Muscle layer of colon (tissue), 2 donors: ENCODE results near the gene MYO3B.
"Not testable (repeated sequence)": the region's sequence is repeated elsewhere in the genome, so short reads cannot be mapped to it uniquely, and the experiment has no call there.

Source experiments
- H3K27ac ChIP-seq: one replicate; pipeline ENCODE4 v1.7.0; 2013; ENCODE audit warnings: low read depth, mild to moderate bottlenecking, low read length, moderate library complexity
- H3K27me3 ChIP-seq, 2 donors: one replicate each; pipeline ENCODE4 v1.7.0; 2013; ENCODE audit warnings: low read length in 2 of 2, mild to moderate bottlenecking in 2 of 2; ENCODE audit not compliant: insufficient read depth in 2 of 2, control insufficient read depth in 1 of 2
- H3K36me3 ChIP-seq: one replicate; pipeline ENCODE4 v1.7.0; 2013; ENCODE audit warnings: mild to moderate bottlenecking, low read length; ENCODE audit not compliant: insufficient read depth
- H3K4me1 ChIP-seq: one replicate; pipeline ENCODE4 v1.7.0; 2013; ENCODE audit warnings: mild to moderate bottlenecking, low read length; ENCODE audit not compliant: insufficient read depth
- H3K4me3 ChIP-seq, 2 donors: one replicate each; pipeline ENCODE4 v1.7.0; 2013; ENCODE audit warnings: low read length in 2 of 2, low read depth in 1 of 2, mild to moderate bottlenecking in 1 of 2, moderate library complexity in 1 of 2
- H3K9ac ChIP-seq: one replicate; pipeline ENCODE4 v1.7.0; 2013; ENCODE audit warnings: low read length
- H3K9me3 ChIP-seq: one replicate; pipeline ENCODE4 v1.7.0; 2013; ENCODE audit warnings: mild to moderate bottlenecking, low read length
- donor health status: abdominal sarcoma.
- donor health status: Adenocarcinoma of cecum.

MYO3B gene

GRCh38 chr2:170254293-170254732 is 76.4 kb downstream of the MYO3B start:
- H3K27ac ChIP-seq: no peak overlapping the region
- no peaks in the 10 kb centered on the region for H3K4me1 ChIP-seq
- H3K36me3 ChIP-seq: no peaks in the 10 kb centered on the region
- no peaks in the 10 kb centered on the region for H3K9me3 ChIP-seq
- H3K4me3 ChIP-seq: no peak overlapping the region
- H3K9ac ChIP-seq: no peak overlapping the region
- no peaks in the 10 kb centered on the region for H3K27me3 ChIP-seq

- H3K9ac ChIP-seq: no peak overlapping the region
- H3K4me3 ChIP-seq: no peak overlapping the region
- no peaks in the 10 kb centered on the region for H3K9me3 ChIP-seq
- H3K36me3 ChIP-seq: no peaks in the 10 kb centered on the region
- no peaks in the 10 kb centered on the region for H3K27me3 ChIP-seq
- no peak overlapping the region for H3K27ac ChIP-seq
- H3K4me1 ChIP-seq: no peaks in the 10 kb centered on the region
These were observed 77.2 kb downstream of the MYO3B start for GRCh38 chr2:170255137-170255536.

DNA sequence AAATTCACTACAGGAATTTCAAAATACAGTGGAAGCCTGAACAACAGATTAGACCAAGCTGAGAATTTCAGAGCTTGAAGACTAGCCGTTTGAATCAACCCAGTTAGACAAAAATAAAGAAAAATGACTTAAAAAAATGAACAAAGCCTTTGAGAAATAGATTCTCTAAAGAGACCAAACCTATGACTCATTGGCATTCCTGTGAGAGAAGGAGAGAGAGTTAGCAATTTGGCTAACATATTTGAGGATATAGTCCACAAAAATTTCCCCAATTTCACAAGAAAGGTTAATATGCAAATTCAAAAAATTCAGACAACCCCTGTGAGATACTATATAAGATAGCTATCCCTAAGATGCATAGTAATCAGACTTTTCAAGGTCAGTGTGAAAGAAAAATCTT is 78.0 kb downstream of the MYO3B start:
- Histone ChIP-seq H3K36me3 (no peaks in the 10 kb centered on the region), H3K9ac (no peak overlapping the region), H3K9me3 (no peaks in the 10 kb centered on the region), H3K27ac (no peak overlapping the region), H3K4me3 (no peak overlapping the region), H3K4me1 (no peaks in the 10 kb centered on the region), H3K27me3 (no peaks in the 10 kb centered on the region)

DNA sequence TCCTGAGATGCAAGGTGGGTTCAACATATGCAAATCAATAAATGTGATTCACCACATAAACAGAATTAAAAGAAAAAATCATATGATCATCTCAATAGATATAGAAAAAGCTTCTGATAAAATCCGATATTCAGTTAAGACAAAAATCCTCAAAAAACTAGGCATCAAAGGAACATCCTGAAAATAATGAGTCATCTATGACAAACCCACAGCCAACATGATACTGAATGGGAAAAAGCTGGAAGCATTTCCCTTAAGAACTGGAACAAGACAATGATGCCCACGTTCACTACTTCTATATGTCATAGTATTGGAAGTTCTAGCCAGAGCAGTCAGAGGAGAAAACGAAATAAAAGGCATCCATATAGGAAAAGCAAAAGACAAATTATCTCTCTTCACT is 80.4 kb downstream of the MYO3B start:
- H3K36me3 ChIP-seq: no peaks in the 10 kb centered on the region
- no peak overlapping the region for H3K27ac ChIP-seq
- no peaks in the 10 kb centered on the region for H3K27me3 ChIP-seq
- no peak overlapping the region for H3K4me3 ChIP-seq
- no peaks in the 10 kb centered on the region for H3K4me1 ChIP-seq
- H3K9ac ChIP-seq: no peak overlapping the region
- no peaks in the 10 kb centered on the region for H3K9me3 ChIP-seq

DNA sequence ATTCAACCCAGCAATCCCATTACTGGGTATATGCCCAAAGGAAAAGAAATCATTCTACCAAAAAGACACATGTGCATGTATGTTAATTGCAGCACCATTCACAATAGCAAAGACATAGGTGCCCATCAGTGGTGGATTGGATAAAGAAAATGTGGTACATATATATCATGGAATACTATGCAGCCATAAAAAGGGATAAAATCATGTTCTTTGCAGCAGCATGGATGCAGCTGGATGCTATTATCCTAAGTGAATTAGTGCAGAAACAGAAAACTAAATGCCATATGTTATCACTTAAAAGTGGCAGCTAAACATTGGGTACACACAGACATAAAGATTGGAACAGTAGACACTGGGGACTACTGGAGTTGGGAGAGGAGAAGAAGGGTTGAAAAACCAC is 82.2 kb downstream of the MYO3B start:
- no peak overlapping the region for H3K4me3 ChIP-seq

DNA sequence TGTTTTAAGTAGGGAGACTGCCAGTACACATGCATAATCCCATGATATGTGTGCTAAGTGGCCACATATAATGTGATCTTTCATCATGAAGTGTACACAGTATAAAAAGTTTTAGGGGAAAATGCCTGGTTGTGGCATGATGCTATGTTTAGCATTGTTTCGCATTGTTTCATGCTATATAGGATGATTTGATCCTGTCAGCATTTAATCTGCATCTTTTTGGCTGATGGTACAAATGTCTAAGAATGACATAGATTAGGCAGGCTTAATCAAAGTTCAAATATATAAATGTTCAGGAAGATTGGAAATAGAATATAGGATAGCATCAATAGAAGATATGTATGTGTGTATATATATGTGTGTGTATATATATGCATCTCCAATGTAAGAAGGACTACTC is 83.6 kb downstream of the MYO3B start:
- no peaks in the 10 kb centered on the region for H3K27me3 ChIP-seq
- H3K4me1 ChIP-seq: no peaks in the 10 kb centered on the region
- H3K9ac ChIP-seq: no peak overlapping the region
- H3K9me3 ChIP-seq: no peaks in the 10 kb centered on the region
- no peaks in the 10 kb centered on the region for H3K36me3 ChIP-seq
- H3K27ac ChIP-seq: no peak overlapping the region
- H3K4me3 ChIP-seq: no peak overlapping the region

More for the DNA sequence above, 82.2 kb downstream of the MYO3B start:
- no peaks in the 10 kb centered on the region for H3K4me1 ChIP-seq
- H3K9me3 ChIP-seq: no peaks in the 10 kb centered on the region
- no peak overlapping the region for H3K27ac ChIP-seq
- H3K36me3 ChIP-seq: no peaks in the 10 kb centered on the region
- no peak overlapping the region for H3K9ac ChIP-seq
- H3K27me3 ChIP-seq: no peaks in the 10 kb centered on the region

GRCh38 chr2:170262343-170262742 is 84.4 kb downstream of the MYO3B start:
- Histone ChIP-seq H3K27me3 (no peaks in the 10 kb centered on the region), H3K36me3 (no peaks in the 10 kb centered on the region), H3K9me3 (no peaks in the 10 kb centered on the region), H3K4me3 (no peak overlapping the region), H3K9ac (no peak overlapping the region), H3K4me1 (no peaks in the 10 kb centered on the region), H3K27ac (no peak overlapping the region)

GRCh38 chr2:170262806-170263205 is 84.9 kb downstream of the MYO3B start:
- no peaks in the 10 kb centered on the region for H3K9me3 ChIP-seq
- H3K9ac ChIP-seq: no peak overlapping the region
- H3K4me1 ChIP-seq: no peaks in the 10 kb centered on the region
- no peaks in the 10 kb centered on the region for H3K27me3 ChIP-seq
- no peaks in the 10 kb centered on the region for H3K36me3 ChIP-seq
- H3K27ac ChIP-seq: no peak overlapping the region
- H3K4me3 ChIP-seq: no peak overlapping the region

DNA sequence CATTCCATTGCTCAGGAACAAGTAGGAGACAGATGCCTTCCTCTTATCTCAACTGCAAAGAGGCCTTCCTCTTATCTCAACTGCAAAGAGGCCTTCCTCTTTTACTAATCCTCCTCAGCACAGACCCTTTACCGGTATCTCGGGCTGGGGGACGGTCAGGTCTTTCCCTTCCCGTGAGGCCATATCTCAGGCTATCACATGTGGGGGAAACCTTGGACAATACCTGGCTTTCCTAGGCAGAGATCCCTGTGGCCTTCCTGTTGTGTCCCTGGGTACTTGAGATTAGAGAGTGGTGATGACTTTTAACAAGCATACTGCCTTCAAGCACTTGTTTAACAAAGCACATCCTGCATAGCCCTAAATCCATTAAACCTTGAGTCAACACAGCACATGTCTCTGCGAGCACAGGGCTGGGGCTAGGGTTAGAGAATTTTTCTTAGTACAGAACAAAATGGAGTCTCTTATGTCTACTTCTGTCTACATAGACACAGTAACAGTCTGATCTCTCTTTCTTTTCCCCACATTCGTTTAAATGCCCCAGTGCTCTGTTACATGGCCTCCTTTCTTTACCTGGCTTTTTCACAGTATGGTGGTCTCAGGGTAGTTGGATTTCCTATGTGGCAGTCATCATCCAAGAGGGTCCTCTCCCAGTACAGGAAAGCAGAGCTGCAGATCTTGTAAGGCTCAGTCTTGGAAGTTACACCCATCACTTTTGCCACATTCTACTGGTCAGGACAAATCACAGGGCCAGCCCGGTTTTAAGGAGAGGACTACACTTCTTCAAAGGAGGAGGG is 86.0 kb downstream of the MYO3B start:
- H3K27ac ChIP-seq, H3K9ac ChIP-seq, H3K9me3 ChIP-seq, H3K36me3 ChIP-seq, H3K4me3 ChIP-seq, H3K27me3 ChIP-seq, H3K4me1 ChIP-seq: not testable (repeated sequence)

DNA sequence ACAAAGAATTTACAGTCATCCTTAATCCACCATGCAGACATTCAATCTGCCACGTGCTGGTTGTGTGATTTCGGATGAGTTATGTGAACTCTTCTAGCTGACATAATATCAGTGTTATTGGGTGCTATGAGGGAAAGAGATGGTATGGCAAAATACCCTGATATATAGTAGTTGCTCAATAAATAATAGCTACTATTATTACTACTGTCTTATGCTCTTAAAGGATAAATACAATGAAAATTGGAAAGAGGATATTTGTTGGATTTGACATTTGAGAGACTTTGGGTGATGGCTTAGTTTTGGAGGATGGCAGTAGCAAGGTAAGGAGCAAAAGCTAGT is 86.5 kb downstream of the MYO3B start:
- Histone ChIP-seq H3K9ac (no peak overlapping the region), H3K4me3 (no peak overlapping the region), H3K9me3 (no peaks in the 10 kb centered on the region), H3K27me3 (no peaks in the 10 kb centered on the region), H3K36me3 (no peaks in the 10 kb centered on the region), H3K27ac (no peak overlapping the region), H3K4me1 (no peaks in the 10 kb centered on the region)

- Histone ChIP-seq H3K27me3 (no peaks in the 10 kb centered on the region), H3K36me3 (no peaks in the 10 kb centered on the region), H3K4me1 (no peaks in the 10 kb centered on the region)
These were observed 86.9 kb downstream of the MYO3B start for GRCh38 chr2:170264865-170265264.

DNA sequence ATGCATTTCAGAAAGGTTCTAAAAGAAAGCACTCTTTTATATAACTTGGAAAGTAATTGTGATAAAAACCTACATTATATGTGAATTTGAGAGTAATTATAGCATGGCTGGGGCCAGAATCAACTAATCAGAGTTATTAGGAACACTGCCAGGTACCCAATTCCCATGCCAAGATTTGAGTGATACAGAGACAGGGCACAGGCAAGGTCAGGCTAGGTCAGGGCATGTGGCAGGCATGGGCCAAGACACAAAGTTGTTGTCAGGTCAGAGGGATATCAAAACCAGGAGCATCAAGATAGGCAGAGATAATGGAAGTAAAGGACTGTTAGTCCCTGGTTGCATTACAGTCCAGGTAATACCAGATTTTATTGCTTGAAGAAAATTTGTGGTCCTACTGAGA is 87.4 kb downstream of the MYO3B start:
- H3K9ac ChIP-seq: no peak overlapping the region
- no peaks in the 10 kb centered on the region for H3K36me3 ChIP-seq
- no peaks in the 10 kb centered on the region for H3K27me3 ChIP-seq
- H3K4me1 ChIP-seq: no peaks in the 10 kb centered on the region
- H3K27ac ChIP-seq: no peak overlapping the region
- no peak overlapping the region for H3K4me3 ChIP-seq
- no peaks in the 10 kb centered on the region for H3K9me3 ChIP-seq

More at GRCh38 chr2:170264865-170265264, 86.9 kb downstream of the MYO3B start:
- Histone ChIP-seq H3K27ac (no peak overlapping the region), H3K9me3 (no peaks in the 10 kb centered on the region), H3K9ac (no peak overlapping the region), H3K4me3 (no peak overlapping the region)
